ENCODE results near the gene ODAD4. TPM values are rescaled to one million over a fixed set of nuclear protein-coding genes. Genes with fewer than 3 reads are reported as not detected.

The ODAD4 gene
- total and polyA plus RNA-seq, 3 donors from 2014 or later = 22.3 to 53.7 (median 26.0) TPM

DNA sequence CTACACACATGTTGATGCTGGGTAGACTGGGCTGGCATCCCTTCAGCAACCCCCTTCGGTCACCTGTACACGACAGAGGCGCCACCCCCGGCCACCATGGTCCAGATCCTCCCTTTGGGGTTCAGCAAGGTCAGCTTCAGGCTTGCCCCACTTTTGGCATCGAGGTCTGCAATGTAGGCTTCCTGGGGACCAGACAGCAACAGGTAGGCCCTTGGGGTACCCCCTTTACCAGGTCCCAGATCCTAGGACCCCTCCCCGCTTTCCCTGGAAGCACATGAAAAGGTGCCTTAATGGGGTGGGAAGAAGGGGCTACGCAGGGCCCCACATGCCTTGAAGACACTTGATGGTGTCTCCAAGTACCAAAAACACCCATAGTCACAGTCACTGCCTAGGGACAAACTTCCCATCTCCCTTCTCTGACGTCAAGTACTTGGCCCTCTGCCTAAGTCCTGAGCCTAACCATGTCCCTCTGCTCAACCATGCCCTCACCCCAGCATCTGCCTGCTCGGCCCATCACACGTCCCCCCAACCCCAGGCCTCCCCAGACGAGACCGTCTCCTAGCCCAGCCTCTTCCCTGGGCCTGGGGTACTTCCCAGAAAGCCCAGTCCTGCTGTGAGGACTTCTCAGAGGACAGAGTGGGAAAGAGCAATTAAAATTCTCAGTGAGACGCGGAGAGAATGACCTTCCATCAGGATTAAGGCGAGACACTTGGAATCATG lies 23.8 kb upstream of the ODAD4 start:
- intact Hi-C loops (cut with DNase I; ENCODE audit: low total_unique reads) = no loop called here
- no peaks in the 10 kb centered on the region for H3K36me3 ChIP-seq (ENCODE audit: low read depth, missing control alignments)
- 84 to 92% methylated on average over 9 to 15 of the region's 15 CpGs for WGBS, 2 donors
- no peaks in the 10 kb centered on the region for H3K4me1 ChIP-seq
- TF ChIP-seq POLR2A (IDR thresholded peaks at IDR 0.05) = no peak
- no peak for TF ChIP-seq CTCF (IDR thresholded peaks at IDR 0.05)
- H3K27ac ChIP-seq = no peak overlapping the region
- no peaks in the 10 kb centered on the region for H3K9me3 ChIP-seq
- DNase-seq = no peak
- H3K27me3 ChIP-seq = no peaks in the 10 kb centered on the region
- H3K4me3 ChIP-seq = no peak overlapping the region

DNA sequence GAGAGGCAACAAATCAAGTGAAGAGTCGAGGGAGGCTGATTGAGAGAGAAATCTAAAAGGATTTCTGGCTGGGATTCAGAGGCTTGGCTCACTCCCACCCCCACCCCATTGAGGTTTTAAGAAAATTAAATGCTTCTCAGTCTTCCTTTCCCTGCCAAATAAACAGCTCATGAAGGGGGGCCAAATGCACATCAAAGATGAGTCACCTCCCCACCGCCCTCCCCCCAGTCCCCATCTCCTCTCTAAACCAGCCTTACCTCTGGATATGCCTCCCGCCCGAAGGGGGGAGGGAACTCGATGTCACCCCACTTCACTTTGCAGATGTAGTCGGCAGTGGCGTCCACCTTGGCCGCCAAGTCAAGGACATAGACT lies 23.2 kb upstream of the ODAD4 start:
- DNase-seq = no peak
- H3K4me1 ChIP-seq = no peaks in the 10 kb centered on the region
- H3K4me3 ChIP-seq = no peak overlapping the region
- H3K9me3 ChIP-seq = no peaks in the 10 kb centered on the region
- WGBS, 2 donors = 83 to 84% methylated on average over 8 of the region's 8 CpGs
- intact Hi-C loops (cut with DNase I; ENCODE audit: low total_unique reads) = no loop called here
- no peak overlapping the region for H3K27ac ChIP-seq
- no peaks in the 10 kb centered on the region for H3K36me3 ChIP-seq (ENCODE audit: low read depth, missing control alignments)
- H3K27me3 ChIP-seq = no peaks in the 10 kb centered on the region
- TF ChIP-seq CTCF (IDR thresholded peaks at IDR 0.05) = no peak
- no peak for TF ChIP-seq POLR2A (IDR thresholded peaks at IDR 0.05)

GRCh38 chr17:41907633-41908539 lies 22.5 kb upstream of the ODAD4 start:
- intact Hi-C loops (cut with DNase I; ENCODE audit: low total_unique reads) = no loop called here
- DNase-seq = no peak
- Histone ChIP-seq H3K9me3 (no peaks in the 10 kb centered on the region), H3K27me3 (no peaks in the 10 kb centered on the region), H3K27ac (no peak overlapping the region), H3K4me3 (no peak overlapping the region), H3K36me3 (ENCODE audit: low read depth, missing control alignments) (no peaks in the 10 kb centered on the region), H3K4me1 (no peaks in the 10 kb centered on the region)
- TF ChIP-seq CTCF (IDR thresholded peaks at IDR 0.05) (no peak), POLR2A (IDR thresholded peaks at IDR 0.05) (no peak)
- WGBS, 2 donors = 89 to 93% methylated on average over 14 of the region's 14 CpGs

- intact Hi-C loops (cut with DNase I; ENCODE audit: low total_unique reads) = no loop called here
- Histone ChIP-seq H3K4me1 (no peaks in the 10 kb centered on the region), H3K9me3 (no peaks in the 10 kb centered on the region), H3K36me3 (ENCODE audit: low read depth, missing control alignments) (no peaks in the 10 kb centered on the region), H3K4me3 (no peak overlapping the region), H3K27me3 (no peaks in the 10 kb centered on the region), H3K27ac (no peak overlapping the region)
- DNase-seq = no peak
- TF ChIP-seq POLR2A (IDR thresholded peaks at IDR 0.05) (no peak), CTCF (IDR thresholded peaks at IDR 0.05) (no peak)
- WGBS, 2 donors = 93% methylated on average over 13 of the region's 13 CpGs
These were observed 21.3 kb upstream of the ODAD4 start for GRCh38 chr17:41909088-41909487.
